ENCODE data around the gene NUP93. TPM values are rescaled to one million over a fixed set of nuclear protein-coding genes. Genes with fewer than 3 reads are reported as not detected.

Gene NUP93
- total and polyA plus RNA-seq, 2 of the 8 experiments (the other 6 are each of a cell fraction or from before 2014, with no cell fraction given), result 147 to 201 TPM

DNA sequence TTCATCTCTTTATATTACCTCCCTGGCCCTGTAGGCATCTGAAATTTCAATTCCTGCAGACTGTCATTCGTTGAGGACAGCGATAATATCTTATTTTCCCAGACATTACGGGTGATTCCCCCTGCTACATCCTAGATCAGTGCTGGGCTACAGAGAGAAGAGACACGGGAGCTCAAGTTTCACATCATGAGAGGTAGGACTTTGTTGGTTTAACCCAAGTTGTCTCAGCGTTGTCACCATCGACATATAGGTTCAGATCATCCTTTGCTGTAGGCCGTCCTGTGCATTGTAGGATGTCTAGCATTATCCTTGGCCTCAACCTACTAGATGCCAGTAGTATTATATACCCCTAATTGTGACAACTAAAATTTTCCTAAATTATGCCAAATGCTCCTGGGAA lies 28.4 kb upstream of the NUP93 start:
- Histone ChIP-seq H2BK12ac (ENCODE audit: low read depth, low read length) (peak overlapping the region; percentile 11; the same call in 1 of the 2 replicates), H2BK20ac (ENCODE audit: low read length) (no peak overlapping the region), H3K4me2 (ENCODE audit: insufficient read depth in 1 of 2, low read depth in 2 of 2, low read length in 2 of 2) (no peak overlapping the region), H3K4me1 (replicated peaks in 1 of 4; ENCODE audit: control insufficient read depth in 3 of 4, insufficient read depth in 4 of 4, low read length in 3 of 4) (peaks cover 0 to 2% (median 0%) of the 10 kb centered on the region in 4 experiments; a peak in 1 of 7 replicates), H3K9me3 (ENCODE audit: insufficient read depth in 2 of 2, low read depth in 1 of 2, low read length in 1 of 2) (peaks cover 0 to 4% of the 10 kb centered on the region in 2 experiments; a peak in 1 of 4 replicates), H2AFZ (ENCODE audit: low read length) (no peak overlapping the region), H4K8ac (ENCODE audit: extremely low read depth, insufficient read depth, low read length) (no peak overlapping the region), H3K79me2 (ENCODE audit: control insufficient read depth in 1 of 2, insufficient read depth in 2 of 2, low read length in 2 of 2) (no peaks in the 10 kb centered on the region), H4K91ac (replicated peaks; ENCODE audit: insufficient read length, low read length) (no peak overlapping the region), H3K36me3 (ENCODE audit: control insufficient read depth in 2 of 4, insufficient read depth in 4 of 4, low read length in 3 of 4) (no peaks in the 10 kb centered on the region), H3K79me1 (ENCODE audit: low read depth, low read length) (no peaks in the 10 kb centered on the region), H3K23ac (ENCODE audit: insufficient read length) (no peak overlapping the region), H2BK15ac (ENCODE audit: low read length) (no peak overlapping the region), H2BK120ac (replicated peaks; ENCODE audit: low read depth, low read length) (no peak overlapping the region), H2BK5ac (ENCODE audit: low read depth, low read length) (peak overlapping the region; percentile 15; the same call in 1 of the 2 replicates), H3K23me2 (ENCODE audit: low read depth, low read length) (no peaks in the 10 kb centered on the region), H3K18ac (ENCODE audit: extremely low read depth, low read length) (no peak overlapping the region), H3K4ac (replicated peaks; ENCODE audit: insufficient read length, low read depth, low read length) (no peak overlapping the region), H3K56ac (replicated peaks; ENCODE audit: insufficient read length, low read depth, low read length) (no peak overlapping the region), H3K9ac (replicated peaks in 1 of 4; ENCODE audit: extremely low read depth in 1 of 4, low read depth in 3 of 4, low read length in 3 of 4) (no peak overlapping the region), H2AK5ac (ENCODE audit: low read depth, low read length) (no peak overlapping the region; the same call in 1 of the 2 replicates), H3K4me3 (ENCODE audit: extremely low read depth in 1 of 4, insufficient read depth in 2 of 4, low read depth in 3 of 4, low read length in 4 of 4) (no peak overlapping the region), H3K27me3 (replicated peaks in 1 of 4; ENCODE audit: control insufficient read depth in 3 of 4, extremely low read depth in 1 of 4, insufficient read depth in 3 of 4, low read length in 3 of 4) (no peaks in the 10 kb centered on the region; a peak in 2 of 7 replicates), H3K27ac (ENCODE audit: low read depth, low read length) (no peak overlapping the region), H4K5ac (ENCODE audit: insufficient read length, low read depth, low read length) (no peak overlapping the region), H3K14ac (ENCODE audit: insufficient read length) (no peak overlapping the region), H4K20me1 (replicated peaks in 1 of 2; ENCODE audit: control insufficient read depth in 1 of 2, insufficient read depth in 2 of 2, low read length in 2 of 2) (no peaks in the 10 kb centered on the region)
- FAIRE-seq, result peak; percentile 7
- POLR2A ChIA-PET (ENCODE audit: partially characterized antibody), result interaction anchor here (0.8 to 3.3 kb wide), 9 partner anchors 18 to 93 kb away, joined by 3 to 25 read pairs (median 6); partner anchors contain the start of genes MT1E, MT1H, MT1X and MT2A
- DNase-seq (ENCODE audit: low read depth in 1 of 2, low spot score in 2 of 2), result no peak
- CTCF ChIA-PET (ENCODE audit: partially characterized antibody), result interaction anchor here (0.6 to 4.8 kb wide), 48 partner anchors 9 to 220 kb away, joined by 3 to 85 read pairs (median 5); partner anchors contain the start of genes MT1B, MT1G, MT1H and MT1M
- WGBS, 2 experiments (ENCODE audit: extremely low coverage in 1 of 2, insufficient coverage in 1 of 2, insufficient read length in 1 of 2, insufficient replicate concordance in 2 of 2, low coverage in 1 of 2, low lambda C conversion rate in 2 of 2, missing lambda C conversion rate in 1 of 2), result 79% methylated on average over 7 of the region's 7 CpGs; no CpG with 5 or more reads in 1 of the 2 experiments

All from H1 (cell line).